Thoracic aorta (tissue), 2 donors: Measurements from ENCODE around the gene TMEM184B. TPM values are rescaled to one million over a fixed set of nuclear protein-coding genes. Genes with fewer than 3 reads are reported as not detected.

ENCODE experiments used
- ATAC-seq: fragments of 150-250 bp; one replicate; pipeline ENCODE4 v1.8.0; 2017; ENCODE audit warnings: low read depth; ENCODE audit not compliant: insufficient number of reproducible peaks, low FRiP score
- DNase-seq: peaks from one replicate; pipeline ENCODE4 v3.0.0-alpha.2; 2020; ENCODE audit warnings: low spot score
- H3K27ac ChIP-seq, 2 donors: fragments of 200-600 bp; sonication (generic); 1 replicate in 1 of 2; 2 replicates in 1 of 2; pipeline ENCODE4 v1.5.1; 2016; ENCODE audit warnings: mild to moderate bottlenecking in 2 of 2, moderate library complexity in 2 of 2
- H3K27me3 ChIP-seq: fragments of 200-600 bp; sonication (generic); replicated peaks from 2 replicates; pipeline ENCODE4 v1.6.0; 2016; ENCODE audit warnings: mild to moderate bottlenecking; ENCODE audit not compliant: insufficient read depth
- H3K36me3 ChIP-seq: fragments of 200-600 bp; sonication (generic); one replicate; pipeline ENCODE4 v1.5.1; 2016
- H3K4me1 ChIP-seq, 2 donors: fragments of 200-600 bp; sonication (generic); 1 replicate in 1 of 2; 2 replicates in 1 of 2; pipeline versions ENCODE4 v1.5.1 to v1.6.0; 2016; ENCODE audit warnings: low read depth in 2 of 2, mild to moderate bottlenecking in 1 of 2; ENCODE audit not compliant: control insufficient read depth in 1 of 2
- H3K4me3 ChIP-seq: fragments of 200-600 bp; sonication (generic); 2 replicates; pipeline ENCODE4 v1.5.1; 2016; ENCODE audit warnings: mild to moderate bottlenecking
- H3K9me3 ChIP-seq: fragments of 200-600 bp; sonication (generic); 2 replicates; pipeline ENCODE4 v1.5.1; 2016
- total RNA-seq, 2 donors: library from RNA; depleted of rRNA; stranded (reverse); fragments of >200 nt; gene quantifications; one replicate each; pipeline versions ENCODE4 v1.1.0 to v1.2.3, GENCODE V29; 2016
- TF ChIP-seq, protein P1 (sequence below): fragments of 200-600 bp; sonication (generic); IDR thresholded peaks from one replicate; pipeline ENCODE4 v1.5.1; 2019; ENCODE audit warnings: antibody characterized with exemption

The TMEM184B gene
- total RNA-seq, 2 donors from 2014 or later: 134 to 254 TPM

DNA sequence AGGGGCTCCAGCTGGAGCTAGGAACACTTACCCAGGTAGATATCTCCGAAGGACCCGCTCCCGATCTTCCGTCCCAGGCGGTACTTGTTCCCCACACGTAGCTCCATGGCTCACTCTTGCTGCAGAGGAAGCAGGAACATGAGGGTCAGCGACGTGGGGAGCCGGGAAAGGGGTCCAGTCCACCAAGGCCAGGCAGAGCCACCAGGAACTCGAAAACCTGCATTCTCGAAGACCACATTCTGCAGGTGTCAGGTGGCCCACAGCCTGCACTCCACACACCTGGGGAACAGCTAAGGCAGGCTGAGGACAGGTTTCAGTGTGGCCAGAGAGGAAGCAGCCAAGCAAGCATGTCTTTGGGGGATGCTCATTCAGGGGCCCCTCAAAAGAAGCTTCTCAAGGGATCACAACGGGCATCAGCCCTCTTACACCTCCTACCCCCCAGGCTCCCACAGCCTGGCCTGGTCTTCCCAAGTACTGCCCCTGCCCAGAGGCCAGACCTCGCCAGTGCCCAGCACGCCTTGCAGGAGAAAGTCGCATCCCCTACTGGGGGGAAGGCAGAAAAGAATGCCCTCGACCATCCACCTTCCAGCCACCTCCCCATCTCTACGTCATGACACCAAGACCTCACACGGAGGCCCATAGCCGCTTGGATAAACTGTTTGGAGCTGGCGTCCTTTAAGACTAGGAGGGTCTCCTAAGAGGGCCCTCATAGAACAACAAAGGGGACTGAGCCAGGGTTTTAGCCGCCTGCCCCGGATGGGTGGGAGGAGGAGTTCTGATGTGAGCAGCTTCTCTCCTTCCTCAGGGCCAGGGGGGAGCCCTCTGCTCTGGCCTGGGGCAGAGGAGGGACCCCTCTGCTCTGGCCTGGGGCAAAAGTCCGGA is 41.5 kb upstream of the TMEM184B start:
- Histone ChIP-seq H3K27me3 (no peaks in the 10 kb centered on the region), H3K9me3 (no peaks in the 10 kb centered on the region), H3K4me1 (peaks cover 52 to 82% of the 10 kb centered on the region in 2 donors), H3K4me3 (peak overlapping the region; percentile 75), H3K36me3 (no peaks in the 10 kb centered on the region), H3K27ac (peak overlapping the region; percentile 88 to 98)
- TF ChIP-seq, protein P1, sequence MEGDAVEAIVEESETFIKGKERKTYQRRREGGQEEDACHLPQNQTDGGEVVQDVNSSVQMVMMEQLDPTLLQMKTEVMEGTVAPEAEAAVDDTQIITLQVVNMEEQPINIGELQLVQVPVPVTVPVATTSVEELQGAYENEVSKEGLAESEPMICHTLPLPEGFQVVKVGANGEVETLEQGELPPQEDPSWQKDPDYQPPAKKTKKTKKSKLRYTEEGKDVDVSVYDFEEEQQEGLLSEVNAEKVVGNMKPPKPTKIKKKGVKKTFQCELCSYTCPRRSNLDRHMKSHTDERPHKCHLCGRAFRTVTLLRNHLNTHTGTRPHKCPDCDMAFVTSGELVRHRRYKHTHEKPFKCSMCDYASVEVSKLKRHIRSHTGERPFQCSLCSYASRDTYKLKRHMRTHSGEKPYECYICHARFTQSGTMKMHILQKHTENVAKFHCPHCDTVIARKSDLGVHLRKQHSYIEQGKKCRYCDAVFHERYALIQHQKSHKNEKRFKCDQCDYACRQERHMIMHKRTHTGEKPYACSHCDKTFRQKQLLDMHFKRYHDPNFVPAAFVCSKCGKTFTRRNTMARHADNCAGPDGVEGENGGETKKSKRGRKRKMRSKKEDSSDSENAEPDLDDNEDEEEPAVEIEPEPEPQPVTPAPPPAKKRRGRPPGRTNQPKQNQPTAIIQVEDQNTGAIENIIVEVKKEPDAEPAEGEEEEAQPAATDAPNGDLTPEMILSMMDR: no peak
- DNase-seq: no peak
- no peak for ATAC-seq

DNA sequence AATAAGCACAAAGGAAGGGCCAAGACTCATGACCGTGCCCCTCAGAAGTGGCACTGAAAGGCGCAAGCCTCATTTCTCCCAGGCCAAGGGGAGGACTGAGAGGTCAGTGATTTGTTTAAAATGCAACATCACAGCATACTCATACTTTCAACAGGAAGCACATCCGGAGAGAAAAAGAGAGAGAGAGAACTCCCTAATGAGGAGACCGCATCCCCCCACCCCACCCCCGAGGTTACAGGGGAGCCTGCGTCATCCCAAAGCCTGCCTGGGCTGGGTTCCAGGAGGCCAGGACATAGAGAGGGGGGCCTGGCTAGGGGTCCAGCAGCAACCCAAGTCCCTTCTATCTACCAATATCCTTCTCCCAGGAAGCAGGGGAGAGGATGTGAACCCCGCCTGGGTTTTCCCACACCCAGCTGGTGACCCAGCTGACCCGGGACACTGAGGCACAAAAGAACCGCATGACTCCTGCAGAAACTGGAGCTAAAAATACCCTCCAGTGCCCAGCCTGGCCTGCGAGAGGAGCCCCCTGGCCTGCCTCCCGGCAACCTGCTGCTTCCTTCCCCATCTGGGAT is 40.7 kb upstream of the TMEM184B start:
- peaks cover 55 to 85% of the 10 kb centered on the region in 2 donors for H3K4me1 ChIP-seq

DNA sequence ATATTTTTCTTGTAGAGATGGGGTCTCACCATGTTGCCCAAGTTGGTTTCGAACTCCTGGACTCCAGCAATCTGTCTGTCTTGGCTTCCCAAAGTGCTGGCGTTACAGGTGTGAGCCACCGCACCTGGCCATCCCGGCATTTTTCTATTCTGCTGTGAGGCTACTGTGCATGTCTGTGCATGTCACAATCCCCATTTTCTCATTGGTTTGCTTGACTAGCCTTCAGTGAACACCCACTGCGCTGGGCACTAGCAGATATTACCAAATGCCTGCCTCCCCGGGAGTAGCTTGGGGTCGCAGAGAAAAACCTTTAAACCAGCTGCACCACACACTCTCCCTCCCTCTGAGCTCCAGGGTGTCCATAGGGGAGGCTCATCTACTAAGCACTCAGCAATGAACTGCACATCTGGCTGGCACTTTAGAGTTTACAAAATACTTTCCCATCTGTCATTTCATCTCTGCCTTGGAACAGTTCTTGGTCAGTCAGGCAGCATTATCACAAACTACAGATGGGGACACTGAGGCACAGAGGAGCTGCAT is 39.5 kb upstream of the TMEM184B start:
- ATAC-seq (no peak), DNase-seq (no peak)
- Histone ChIP-seq H3K4me1 (peaks cover 47 to 85% of the 10 kb centered on the region in 2 donors), H3K9me3 (no peaks in the 10 kb centered on the region), H3K4me3 (no peak overlapping the region), H3K27me3 (no peaks in the 10 kb centered on the region), H3K27ac (peak overlapping the region; percentile 88 to 98), H3K36me3 (peaks cover 2% of the 10 kb centered on the region)
- TF ChIP-seq, protein P1: no peak

More for the DNA sequence above, 40.7 kb upstream of the TMEM184B start:
- H3K27me3 ChIP-seq: no peaks in the 10 kb centered on the region
- TF ChIP-seq, protein P1: no peak
- peak; percentile 14 for ATAC-seq
- H3K27ac ChIP-seq: peak overlapping the region; percentile 88 to 98
- peaks cover 2% of the 10 kb centered on the region for H3K36me3 ChIP-seq
- H3K9me3 ChIP-seq: no peaks in the 10 kb centered on the region
- H3K4me3 ChIP-seq: peak overlapping the region; percentile 75
- peak; percentile 50 for DNase-seq

DNA sequence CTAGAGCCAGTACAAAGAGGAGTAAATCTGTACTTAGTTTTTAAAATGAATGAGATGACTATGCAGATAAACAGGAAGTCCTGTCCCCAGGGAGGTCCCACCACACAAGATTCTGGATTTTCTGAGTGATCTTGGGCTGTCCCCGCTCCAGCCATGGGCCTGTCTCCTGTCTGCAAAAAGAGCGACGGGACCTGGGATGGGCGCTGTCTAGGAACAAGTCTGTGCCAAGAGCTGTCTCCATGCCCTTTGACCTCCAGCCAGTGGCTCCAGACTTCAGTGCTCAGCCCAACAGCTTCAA is 38.5 kb upstream of the TMEM184B start:
- DNase-seq (no peak), ATAC-seq (no peak)
- peaks cover 2% of the 10 kb centered on the region for H3K36me3 ChIP-seq
- no peaks in the 10 kb centered on the region for H3K9me3 ChIP-seq
- no peaks in the 10 kb centered on the region for H3K27me3 ChIP-seq
- TF ChIP-seq, protein P1: no peak
- H3K4me3 ChIP-seq: no peak overlapping the region
- peak overlapping the region; percentile 88 to 98 for H3K27ac ChIP-seq
- H3K4me1 ChIP-seq: peaks cover 47 to 86% of the 10 kb centered on the region in 2 donors
